HEK293 (cell line): Measurements from ENCODE around the gene RNF111.

ENCODE experiments used
- CTCF ChIP-seq: fragments of 450-650 bp; formaldehyde crosslinking; IDR thresholded peaks from 2 replicates; pipeline ENCODE4 v1.5.1; 2016; ENCODE audit warnings: missing biosample characterization, missing genetic modification characterization
- OVOL3 ChIP-seq: fragments of 450-650 bp; formaldehyde crosslinking; IDR thresholded peaks from 2 replicates; pipeline ENCODE4 v1.5.1; 2016; ENCODE audit warnings: missing biosample characterization, missing genetic modification characterization
- REST ChIP-seq: fragments of 450-650 bp; formaldehyde crosslinking; IDR thresholded peaks from 2 replicates; pipeline ENCODE4 v1.5.1; 2016; ENCODE audit warnings: missing biosample characterization, missing genetic modification characterization
- TRIM28 ChIP-seq: IDR thresholded peaks from 2 replicates; pipeline ENCODE4 v1.6.1; 2011; ENCODE audit warnings: low read length, control low read depth, borderline replicate concordance
- YY1 ChIP-seq: fragments of 450-650 bp; formaldehyde crosslinking; IDR thresholded peaks from 2 replicates; pipeline ENCODE4 v1.5.1; 2018; ENCODE audit warnings: missing biosample characterization, missing genetic modification characterization

DNA sequence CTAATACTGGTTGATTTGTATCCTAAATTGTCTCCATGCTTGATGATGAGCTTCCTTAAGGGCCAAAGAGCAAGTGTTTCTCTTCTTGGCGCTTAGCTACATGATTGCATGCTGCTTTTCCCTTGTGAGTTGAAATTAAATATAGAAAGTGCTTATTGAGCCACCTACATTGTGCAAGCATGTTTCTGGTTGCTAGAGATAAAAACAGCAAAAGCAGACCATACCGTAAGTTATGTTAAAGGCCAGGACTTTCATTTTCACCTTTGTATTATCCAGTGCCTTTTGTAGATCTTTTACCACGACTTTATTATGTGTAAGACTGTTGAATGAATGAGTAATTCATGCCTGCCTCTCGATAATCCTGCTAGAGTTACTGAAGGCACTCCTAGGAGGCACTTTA is 75.6 kb downstream of the RNF111 start:
- TF ChIP-seq REST (tag by site-specific recombination) (no peak), OVOL3 (tag by site-specific recombination) (no peak), CTCF (tag by site-specific recombination) (no peak), YY1 (tag by site-specific recombination) (no peak), TRIM28 (no peak)
